HG03045 (cell line): ENCODE results near the gene PLEKHB2.
A peak's percentile ranks its signal among the peaks of the same experiment; 100 is the strongest.
"Not testable (repeated sequence)": the region's sequence is repeated elsewhere in the genome, so short reads cannot be mapped to it uniquely, and the experiment has no call there.

Experiments used
- ATAC-seq: cut with Tn5 transposase; IDR thresholded peaks from one replicate; pipeline ENCODE4 v1.9.1; 2021; ENCODE audit warnings: mild to moderate bottlenecking, moderate library complexity; ENCODE audit not compliant: unreplicated experiment

PLEKHB2 gene

GRCh38 chr2:131105156-131105949 lies at the start of gene PLEKHB2:
TSS of gene PLEKHB2 (plus strand) at chr2:131105336. CDS start at chr2:131120942, 15,606 bp downstream.
- ATAC-seq, result peak; percentile 79

GRCh38 chr2:131056204-131056931 lies 48.8 kb upstream of the PLEKHB2 start:
- no peak for ATAC-seq

GRCh38 chr2:131056932-131057287 lies 48.2 kb upstream of the PLEKHB2 start:
- no peak for ATAC-seq

GRCh38 chr2:131058214-131058843 lies 46.8 kb upstream of the PLEKHB2 start:
- ATAC-seq, result no peak

GRCh38 chr2:131058920-131059319 lies 46.2 kb upstream of the PLEKHB2 start:
- no peak for ATAC-seq

- no peak for ATAC-seq
Observed at GRCh38 chr2:131063501-131064283, 41.4 kb upstream of the PLEKHB2 start.

GRCh38 chr2:131064589-131065512 lies 40.3 kb upstream of the PLEKHB2 start:
- no peak for ATAC-seq

- no peak for ATAC-seq
Observed at GRCh38 chr2:131067465-131068125, 37.5 kb upstream of the PLEKHB2 start.

GRCh38 chr2:131068172-131068571 lies 37.0 kb upstream of the PLEKHB2 start:
- ATAC-seq, result not testable (repeated sequence)

- not testable (repeated sequence) for ATAC-seq
Observed at GRCh38 chr2:131075578-131075977, 29.6 kb upstream of the PLEKHB2 start.

- ATAC-seq, result no peak
Observed at GRCh38 chr2:131076707-131077106, 28.4 kb upstream of the PLEKHB2 start.

GRCh38 chr2:131077182-131077846 lies 27.8 kb upstream of the PLEKHB2 start:
- no peak for ATAC-seq

- no peak for ATAC-seq
Observed at GRCh38 chr2:131077966-131078365, 27.2 kb upstream of the PLEKHB2 start.

- not testable (repeated sequence) for ATAC-seq
Observed at GRCh38 chr2:131079931-131080330, 25.2 kb upstream of the PLEKHB2 start.

- no peak for ATAC-seq
Observed at GRCh38 chr2:131081190-131081589, 23.9 kb upstream of the PLEKHB2 start.

- no peak for ATAC-seq
Observed at GRCh38 chr2:131085646-131086045, 19.5 kb upstream of the PLEKHB2 start.

GRCh38 chr2:131092458-131093005 lies 12.6 kb upstream of the PLEKHB2 start:
- no peak for ATAC-seq

GRCh38 chr2:131093006-131093695 lies 12.0 kb upstream of the PLEKHB2 start, which contains the start of gene FAM168B:
TSS of gene FAM168B (minus strand) at chr2:131093460. CDS start at chr2:131082646, 10,814 bp downstream.
- ATAC-seq, result peak; percentile 84
